GM18951 (cell line): ENCODE results near the gene GCNT4.

ENCODE experiments used
- POLR2A ChIP-seq: IDR thresholded peaks from 4 replicates; pipeline ENCODE4 v1.6.1; 2011; ENCODE audit warnings: mild to moderate bottlenecking; ENCODE audit not compliant: insufficient read length, insufficient read depth; ENCODE audit errors: extremely low read depth
- in situ Hi-C: fragments of 300-500 bp; cut with MboI; formaldehyde crosslinking; loops from one replicate; pipeline ENCODE4 v1.12.0; 2022; ENCODE audit warnings: low sequenced_read_pairs, mixed read lengths, inconsistent platforms; ENCODE audit not compliant: unreplicated experiment

GCNT4 gene

DNA sequence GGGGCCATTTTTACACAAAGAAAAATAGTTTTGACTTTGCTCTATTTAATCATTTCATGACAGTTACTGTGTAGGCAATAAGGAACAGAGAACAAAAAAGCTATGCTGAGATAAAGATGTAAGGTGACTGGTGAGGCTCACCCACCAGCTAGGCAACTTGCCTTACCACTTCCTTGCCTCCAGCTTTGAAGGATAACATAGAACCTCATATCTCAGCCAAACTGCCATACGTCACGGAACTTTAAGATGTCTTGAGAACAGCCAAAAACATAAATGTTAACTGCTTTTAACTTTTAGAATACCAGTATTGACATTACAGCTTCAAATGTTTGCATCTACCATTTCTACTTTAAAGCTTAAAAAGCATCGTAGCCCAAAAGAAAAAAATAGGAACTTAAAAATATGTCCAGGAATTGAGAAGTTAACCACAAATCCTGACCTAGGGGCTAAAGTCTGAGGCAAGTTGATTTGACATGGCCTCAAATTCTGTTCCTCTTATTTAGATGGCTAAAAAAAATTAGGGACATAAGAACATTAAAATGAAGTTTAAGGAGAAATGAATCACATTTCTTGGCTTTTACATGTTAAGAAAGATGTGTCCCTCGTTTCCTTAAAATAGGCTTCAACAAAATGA is 7.7 kb upstream of the GCNT4 start:
- in situ Hi-C loops = no loop called here
- no peak for TF ChIP-seq POLR2A

DNA sequence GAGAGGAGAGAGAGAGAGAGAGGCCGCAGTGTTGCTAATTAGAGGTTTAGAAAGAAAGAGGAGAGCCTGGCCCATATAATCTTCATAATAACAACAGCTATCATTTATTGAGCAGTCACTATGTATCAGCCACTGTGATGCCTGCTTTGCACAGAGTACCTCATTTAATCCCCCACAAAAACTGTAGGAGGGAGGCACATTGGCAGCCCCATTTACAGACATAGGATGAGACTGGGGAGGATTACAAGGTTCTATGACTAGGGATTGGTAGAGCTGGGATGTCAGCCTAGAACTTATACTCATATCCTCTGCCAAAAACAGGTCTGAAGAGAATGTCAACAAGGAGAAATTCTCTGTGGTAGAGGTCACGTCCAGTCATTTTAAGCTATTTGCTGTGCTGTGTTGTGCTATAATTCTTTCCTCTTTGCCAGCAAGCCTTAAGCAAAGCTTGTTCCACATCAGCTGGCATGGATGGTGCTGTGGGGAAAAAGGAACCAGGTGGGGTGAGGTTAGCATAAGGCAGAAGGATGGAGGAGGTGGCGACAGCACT is 6.7 kb upstream of the GCNT4 start:
- no peak for TF ChIP-seq POLR2A
- in situ Hi-C loops = no loop called here

DNA sequence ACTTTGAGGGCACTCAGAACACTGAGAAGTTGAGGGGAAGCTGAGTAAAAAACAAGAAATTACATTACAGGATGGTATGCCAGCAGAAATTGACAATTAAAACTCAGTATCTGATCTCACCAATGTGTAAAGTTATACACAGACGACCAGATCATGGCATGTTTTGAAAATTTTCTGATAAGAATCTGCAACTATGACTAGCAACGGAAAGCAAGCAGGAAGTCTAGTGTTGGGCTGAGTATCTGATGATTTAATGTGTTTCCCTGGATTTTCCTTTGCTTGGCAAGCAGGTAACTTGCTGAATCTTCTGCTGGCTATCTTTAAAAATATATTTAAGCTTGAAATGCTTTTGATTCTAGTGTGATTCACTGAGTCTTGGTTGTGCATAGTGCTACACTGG is 5.2 kb upstream of the GCNT4 start:
- in situ Hi-C loops = no loop called here
- TF ChIP-seq POLR2A = no peak

GRCh38 chr5:75055727-75056144 is 3.4 kb upstream of the GCNT4 start:
- in situ Hi-C loops = no loop called here
- TF ChIP-seq POLR2A = no peak

GRCh38 chr5:75054134-75054930 is 2.0 kb upstream of the GCNT4 start:
- in situ Hi-C loops = no loop called here
- TF ChIP-seq POLR2A = no peak

DNA sequence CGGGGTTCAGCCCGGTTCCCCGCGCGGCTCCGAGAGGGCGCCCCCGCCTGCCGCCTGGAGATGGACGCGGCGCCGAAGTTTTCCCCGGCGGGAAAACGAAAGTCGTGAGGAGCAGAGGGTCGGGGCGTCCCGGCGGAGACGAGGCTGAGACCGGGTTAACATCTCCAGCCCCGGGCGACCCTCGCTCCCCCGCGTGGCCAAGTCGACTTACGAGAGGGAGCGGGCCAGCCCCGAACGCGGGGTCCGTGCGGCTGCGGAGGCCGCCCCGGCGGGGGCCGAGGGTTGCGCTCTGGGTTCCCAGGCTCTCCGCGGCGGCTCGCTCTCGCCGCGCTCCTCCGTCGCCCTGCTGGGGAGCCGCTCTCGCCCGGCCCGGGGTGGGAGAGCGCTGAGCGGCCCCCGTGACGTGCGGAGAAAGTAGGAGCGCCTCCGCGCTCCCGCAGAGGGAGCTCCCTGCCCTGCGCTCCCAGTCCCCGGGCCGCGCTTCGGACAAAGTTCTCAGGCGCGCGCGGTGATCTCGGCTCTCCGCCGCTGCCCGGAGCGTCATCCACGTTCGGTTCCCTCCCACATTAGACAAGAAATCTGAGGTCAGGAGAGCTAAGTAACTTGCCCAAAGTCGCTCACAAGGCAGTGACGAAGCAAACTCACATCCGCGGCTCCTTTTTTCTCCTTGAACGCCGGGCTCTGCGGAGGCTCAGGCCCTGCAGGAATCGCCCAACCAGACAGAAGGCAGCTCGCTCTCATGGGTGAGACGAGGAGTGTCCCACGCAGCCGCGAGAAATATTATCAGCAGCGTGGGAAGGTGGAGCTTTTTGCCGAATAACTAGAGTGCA is 1.2 kb upstream of the GCNT4 start:
- in situ Hi-C loops = no loop called here
- TF ChIP-seq POLR2A = no peak

DNA sequence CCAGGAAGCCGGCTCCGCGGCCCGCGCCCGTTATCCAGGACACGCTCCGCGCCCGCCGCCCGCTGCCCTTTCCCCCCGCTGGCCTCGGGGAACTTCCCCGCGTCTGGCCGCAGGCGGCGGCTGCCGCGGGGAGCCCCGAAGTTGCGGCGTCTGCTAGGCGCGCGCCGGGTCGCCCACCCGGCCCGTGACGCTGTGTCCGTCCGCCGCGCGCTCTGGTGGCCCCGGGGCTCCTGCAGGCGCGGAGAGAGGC is 621 bp upstream of the GCNT4 start:
- in situ Hi-C loops = no loop called here
- no peak for TF ChIP-seq POLR2A

DNA sequence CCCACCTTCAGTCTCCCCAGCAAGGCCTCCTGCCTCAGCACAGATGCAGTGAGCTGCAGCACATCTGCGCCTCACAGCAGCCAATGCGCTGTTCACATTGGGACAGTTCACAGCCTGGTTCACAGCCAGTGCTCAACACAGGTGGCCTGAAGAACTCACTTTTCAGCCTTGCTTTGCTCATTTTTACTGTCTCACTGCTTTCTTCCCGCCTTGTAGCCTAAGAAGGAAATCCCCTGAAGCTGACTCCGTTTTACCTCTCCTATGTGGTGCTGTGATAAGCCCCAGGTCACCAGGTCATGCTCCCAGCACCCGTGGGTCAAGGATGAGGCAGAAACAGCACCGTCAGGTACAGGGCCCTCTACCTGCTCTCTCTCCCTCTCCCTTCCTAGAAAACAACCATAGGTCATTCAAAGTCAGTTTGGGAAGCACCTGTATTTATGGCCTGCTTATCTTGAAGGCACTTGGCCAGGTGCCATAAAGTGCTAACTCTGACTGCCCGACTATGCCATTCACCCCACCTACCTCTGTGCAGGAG is 1.1 kb downstream of the GCNT4 start:
- no peak for TF ChIP-seq POLR2A
- in situ Hi-C loops = no loop called here

- no peak for TF ChIP-seq POLR2A
- in situ Hi-C loops = no loop called here
Measured at GRCh38 chr5:75050415-75050814, 1.9 kb downstream of the GCNT4 start.

DNA sequence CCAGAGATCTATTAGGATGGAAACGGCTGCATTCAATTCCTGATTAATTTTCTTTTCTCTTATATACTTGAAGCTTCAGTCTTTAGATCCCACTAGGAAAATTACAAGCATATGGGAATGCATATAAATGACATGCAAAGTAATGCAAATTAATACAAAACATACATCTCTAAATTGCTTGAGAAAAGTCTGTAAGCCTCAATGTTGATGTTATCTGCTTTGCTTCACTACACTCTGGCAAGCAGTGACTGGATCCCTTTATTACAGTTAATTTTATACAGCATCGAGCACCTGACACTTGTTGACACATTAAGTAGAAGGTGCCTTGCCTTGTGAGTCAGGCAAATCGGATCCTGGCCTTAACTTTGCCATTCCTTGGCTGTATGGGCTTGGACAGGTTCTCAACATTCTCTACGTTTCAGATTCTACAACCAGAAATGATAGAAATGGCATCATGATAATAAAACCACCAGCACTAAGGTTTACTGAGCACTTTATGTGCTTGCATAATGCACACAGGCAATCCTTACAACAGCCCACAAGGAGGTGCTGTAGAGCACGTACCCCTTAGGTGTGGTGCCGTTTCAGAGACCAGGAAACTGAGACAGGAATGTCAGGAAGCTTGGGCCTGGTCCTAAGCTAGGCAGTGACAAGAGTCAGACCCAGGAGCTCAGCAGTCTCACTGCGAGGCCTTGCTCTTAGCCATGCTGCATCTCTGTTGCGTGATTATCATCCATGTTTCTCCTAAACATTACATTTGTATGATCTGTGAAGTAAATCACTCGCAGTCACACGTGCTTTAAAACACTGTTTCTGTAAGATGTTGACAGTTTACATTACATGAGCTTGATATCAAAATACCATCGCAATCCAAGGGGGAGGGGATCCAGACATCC is 2.7 kb downstream of the GCNT4 start:
- no peak for TF ChIP-seq POLR2A
- in situ Hi-C loops = no loop called here

GRCh38 chr5:75048457-75048953 is 3.9 kb downstream of the GCNT4 start:
- in situ Hi-C loops = no loop called here
- no peak for TF ChIP-seq POLR2A

DNA sequence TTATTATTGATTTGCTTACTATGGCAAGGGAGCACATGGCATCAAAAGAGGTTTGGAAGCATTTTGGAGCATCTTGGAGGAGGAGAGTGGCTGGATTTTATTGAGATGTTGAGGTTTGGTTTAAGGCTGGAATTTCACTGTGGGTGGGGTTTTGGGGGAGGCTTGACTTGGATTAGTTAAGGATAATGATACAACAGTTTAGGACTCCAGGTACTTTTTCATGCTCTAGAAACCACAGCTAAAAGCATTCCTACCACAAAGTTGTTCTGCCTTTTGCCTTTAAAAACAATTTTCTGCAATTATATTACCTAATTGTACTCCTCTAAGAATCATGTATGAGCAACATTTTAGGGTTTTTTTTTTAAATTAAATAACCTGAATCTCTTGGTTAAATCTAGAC is 5.0 kb downstream of the GCNT4 start:
- no peak for TF ChIP-seq POLR2A
- in situ Hi-C loops = no loop called here
